GM21576 (cell line): ENCODE results near the gene DCST2.

Experiments used
- ATAC-seq: cut with Tn5 transposase; IDR thresholded peaks from one replicate; pipeline ENCODE4 v1.9.1; 2021; ENCODE audit warnings: mild to moderate bottlenecking, moderate library complexity; ENCODE audit not compliant: unreplicated experiment

Gene DCST2

DNA sequence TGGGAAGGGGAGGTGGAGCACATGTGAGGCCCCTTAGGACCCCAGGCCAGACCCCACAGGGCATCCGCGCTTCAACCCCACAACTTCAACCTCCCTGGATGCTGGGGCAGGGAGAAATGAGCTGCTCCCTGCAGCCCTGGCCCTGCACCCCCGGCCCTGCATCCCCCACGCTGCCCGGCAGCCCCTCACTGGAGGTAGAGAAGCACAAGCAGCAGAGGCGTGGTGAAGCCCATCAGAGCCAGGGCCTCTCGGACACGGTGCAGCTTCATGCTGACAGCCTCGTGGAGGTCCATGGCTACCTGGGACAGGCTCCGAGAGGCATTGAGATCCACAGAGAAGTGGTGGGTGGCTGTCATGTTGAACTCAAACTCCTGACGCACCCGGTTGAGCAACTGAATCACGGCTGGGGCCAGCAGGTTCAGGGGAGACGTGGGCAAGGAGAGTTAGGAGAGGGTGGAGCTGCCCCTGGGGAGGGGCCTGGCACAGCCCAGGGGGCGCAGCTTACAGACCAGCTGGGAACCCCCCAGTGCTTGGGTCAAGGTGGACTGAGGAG, 3.3 kb downstream of the DCST2 start:
- no peak for ATAC-seq

DNA sequence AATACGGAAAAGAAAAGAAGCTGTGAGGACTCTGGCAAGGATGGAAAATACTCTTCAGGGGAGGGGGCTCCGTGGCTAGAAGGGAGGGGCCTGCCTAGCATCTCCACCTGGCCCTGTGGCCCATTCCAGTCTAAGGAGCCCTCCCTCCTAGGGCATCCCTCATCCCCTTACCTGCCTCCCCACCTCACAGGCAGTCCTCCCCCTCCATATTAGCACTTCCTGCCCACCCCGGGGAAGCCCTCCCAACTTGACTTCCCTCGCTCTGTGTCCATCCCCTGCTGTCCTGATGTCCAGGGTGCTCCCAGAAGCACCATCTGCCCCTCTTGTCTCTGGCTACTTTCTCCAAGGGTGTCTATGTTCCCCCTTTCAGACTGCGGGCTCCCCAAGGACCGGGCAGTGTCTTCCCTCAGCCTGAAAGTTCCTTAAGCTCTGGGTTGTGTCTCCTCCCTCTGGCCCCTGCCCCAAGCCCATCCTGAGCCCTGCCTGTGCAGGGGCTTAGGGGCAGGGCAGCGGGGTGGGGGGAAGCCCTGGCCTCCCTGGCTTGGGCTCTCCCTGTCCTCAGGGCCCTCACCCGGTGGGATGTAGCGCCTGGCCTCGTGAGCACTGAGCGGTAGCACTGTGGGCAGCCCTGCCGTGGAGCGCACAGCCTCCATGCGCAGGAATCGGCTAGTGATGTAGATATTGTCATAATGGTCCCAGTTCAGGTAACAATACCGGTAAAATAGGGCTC, 3.9 kb downstream of the DCST2 start:
- ATAC-seq, result no peak

DNA sequence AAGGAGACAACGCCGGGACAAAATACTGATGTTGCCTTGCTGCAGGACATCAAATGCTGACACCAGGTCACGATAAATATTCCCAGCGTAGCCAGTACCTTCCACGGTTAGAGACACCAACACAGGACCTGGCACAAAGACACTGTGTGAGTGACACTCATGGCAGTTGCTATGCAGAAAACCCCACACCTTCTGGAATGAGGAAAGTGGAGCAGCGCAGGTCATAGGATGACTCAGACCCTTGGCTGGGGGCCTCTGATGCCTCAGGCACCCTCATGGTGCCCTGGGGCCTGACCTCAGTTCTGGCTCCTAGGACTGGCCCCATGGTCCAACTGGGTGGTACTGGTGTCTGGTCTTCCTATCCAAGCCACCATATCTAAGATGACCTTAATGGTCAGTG, 7.0 kb downstream of the DCST2 start:
- no peak for ATAC-seq

DNA sequence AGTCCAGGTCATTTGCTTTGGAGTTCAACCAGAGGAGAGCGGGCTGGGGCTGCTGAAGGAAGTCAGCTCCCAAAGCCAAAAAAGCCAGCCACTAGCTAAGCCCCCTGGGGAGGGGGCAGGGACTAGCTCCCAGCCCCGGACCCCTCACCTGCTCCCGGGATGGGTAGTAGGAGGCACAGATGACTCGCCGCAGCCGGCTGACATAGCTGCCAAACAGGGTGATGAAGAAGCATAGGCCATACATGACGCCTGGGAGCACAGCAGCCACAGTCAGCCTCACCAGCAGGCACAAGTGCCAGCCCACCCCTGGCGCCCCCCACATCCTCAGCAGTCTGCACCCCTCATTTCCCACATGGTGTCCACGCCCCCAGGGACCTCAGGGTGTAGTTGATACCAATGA, 7.4 kb downstream of the DCST2 start:
- ATAC-seq, result no peak

DNA sequence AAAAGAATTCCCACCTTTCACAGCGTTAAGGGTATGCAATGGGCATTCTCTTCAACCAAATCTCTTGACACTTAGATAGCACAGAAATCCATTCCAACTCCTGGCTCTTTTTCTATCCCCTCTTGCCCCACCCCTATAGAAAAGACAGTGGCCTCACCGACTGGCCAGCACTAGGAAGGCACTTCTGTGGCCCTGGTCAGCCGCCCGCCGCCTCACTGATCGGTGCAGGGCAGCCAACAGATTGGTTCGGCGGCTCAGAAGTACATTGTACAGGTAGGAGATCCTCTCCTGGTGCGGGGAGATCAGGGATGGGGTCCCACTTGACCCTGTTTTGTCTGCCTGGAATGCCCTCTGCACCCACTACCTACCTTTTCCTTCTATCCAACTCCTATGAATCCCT, 9.3 kb downstream of the DCST2 start:
- no peak for ATAC-seq

DNA sequence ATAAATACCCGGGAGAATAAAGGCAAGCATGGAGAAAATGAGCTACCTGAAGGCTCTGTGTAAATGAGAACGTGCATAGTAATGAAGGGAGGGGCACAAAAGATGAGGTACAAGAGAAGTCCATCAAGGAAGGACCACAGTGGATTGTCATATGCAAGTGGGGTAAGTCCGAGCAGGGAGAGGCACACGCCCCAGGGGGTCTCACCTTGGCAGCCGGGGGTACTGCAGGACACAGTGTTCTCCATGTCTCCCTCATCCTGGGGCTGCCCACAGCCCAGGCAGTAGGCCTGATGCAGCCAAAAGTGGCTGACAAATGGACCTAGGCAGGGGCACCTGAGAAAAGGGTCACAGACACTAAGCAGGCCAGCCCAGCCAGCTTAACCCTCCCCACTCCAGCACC, 10.0 kb downstream of the DCST2 start:
- no peak for ATAC-seq

DNA sequence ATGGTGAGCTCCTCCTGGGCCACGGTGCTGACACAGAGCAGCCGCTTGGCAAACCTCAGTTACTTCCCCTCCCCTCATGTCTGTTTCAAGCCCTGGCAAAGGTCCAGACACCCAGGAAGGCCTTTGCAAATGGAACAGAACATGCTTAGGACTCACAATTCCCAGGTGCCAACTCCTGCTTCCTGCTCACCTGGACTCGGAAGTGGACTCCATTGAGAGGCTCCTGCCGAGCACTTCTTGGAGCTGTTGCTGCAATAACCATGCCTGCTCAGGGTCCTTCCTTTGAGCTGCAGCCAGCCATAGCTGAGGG, 10.7 kb downstream of the DCST2 start:
- ATAC-seq, result no peak

DNA sequence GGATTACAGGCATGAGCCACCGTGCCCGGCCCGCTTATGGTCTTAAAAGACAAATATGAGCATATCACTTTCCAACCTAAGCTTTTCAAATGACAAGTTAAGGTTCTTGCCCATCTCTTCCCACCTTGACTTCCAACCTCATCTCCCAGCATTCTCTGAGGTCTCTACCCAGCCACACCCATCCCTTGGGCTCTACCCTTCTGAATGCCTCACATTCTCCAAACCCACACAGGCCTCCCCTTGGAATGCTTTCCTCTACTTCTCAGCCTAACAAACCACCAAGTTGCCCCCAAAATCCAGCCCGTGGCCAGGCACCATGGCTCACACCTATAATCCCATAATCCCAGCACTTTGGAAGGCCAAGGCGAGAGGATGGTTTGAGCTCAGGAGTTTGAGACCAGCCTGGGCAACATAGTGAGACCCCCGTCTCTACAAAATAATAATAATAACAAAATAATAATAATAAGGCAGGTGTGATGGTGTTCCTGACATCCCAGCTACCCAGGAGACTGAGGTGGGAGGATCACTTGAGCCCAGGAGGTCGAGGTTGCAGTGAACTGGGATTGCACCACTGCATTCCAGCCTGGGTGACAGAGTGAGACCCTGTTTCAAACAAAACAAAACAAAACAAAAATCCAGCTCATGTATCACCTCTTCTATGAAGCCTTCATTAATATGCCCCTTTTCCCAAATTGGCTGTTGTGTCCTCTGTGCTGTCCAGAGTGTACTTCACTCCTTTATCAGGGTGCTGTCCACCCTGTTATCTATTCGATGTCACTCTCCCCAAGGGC, 11.2 kb downstream of the DCST2 start:
- no peak for ATAC-seq

DNA sequence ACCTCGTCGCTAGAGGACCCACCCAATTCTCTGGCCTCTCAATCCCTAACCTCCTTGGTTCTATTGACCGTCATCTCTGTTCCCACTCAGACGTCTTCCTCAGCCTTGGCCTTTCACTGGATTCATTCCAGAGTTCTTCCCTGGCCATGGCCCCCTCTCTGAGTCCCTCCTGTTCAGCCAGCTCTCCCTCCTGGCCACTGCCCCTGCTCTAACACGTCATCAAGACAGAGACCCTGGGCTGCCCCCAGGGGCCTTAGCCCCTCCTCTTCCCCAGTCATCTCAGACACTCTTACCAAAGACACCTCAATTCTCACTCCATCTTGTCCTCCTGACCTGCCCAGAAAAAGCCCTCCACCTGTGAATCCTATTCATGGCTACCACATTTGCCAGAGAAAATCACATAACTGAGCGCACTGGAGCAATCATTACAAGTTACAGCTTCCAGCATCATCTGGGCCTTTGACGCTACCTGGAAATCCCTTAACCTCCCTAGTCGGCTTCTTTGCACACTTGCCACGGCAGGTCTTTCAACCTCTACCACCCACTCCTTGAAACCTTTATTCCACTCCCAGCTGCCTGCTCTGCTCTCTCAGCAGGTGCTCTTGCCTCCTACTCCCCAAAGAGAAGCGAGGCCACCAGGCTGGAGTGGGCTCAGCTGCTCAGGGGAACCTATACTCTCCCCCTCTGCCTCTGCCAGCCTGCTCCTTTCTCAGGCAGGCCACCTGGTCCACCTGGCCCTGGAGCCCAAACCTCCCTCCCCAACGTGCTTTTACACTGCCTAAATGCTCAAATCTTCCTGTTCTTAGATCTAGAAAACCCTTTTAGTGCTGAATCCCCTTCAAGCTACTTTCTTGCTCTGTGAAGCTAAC, 14.0 kb downstream of the DCST2 start:
- no peak for ATAC-seq

DNA sequence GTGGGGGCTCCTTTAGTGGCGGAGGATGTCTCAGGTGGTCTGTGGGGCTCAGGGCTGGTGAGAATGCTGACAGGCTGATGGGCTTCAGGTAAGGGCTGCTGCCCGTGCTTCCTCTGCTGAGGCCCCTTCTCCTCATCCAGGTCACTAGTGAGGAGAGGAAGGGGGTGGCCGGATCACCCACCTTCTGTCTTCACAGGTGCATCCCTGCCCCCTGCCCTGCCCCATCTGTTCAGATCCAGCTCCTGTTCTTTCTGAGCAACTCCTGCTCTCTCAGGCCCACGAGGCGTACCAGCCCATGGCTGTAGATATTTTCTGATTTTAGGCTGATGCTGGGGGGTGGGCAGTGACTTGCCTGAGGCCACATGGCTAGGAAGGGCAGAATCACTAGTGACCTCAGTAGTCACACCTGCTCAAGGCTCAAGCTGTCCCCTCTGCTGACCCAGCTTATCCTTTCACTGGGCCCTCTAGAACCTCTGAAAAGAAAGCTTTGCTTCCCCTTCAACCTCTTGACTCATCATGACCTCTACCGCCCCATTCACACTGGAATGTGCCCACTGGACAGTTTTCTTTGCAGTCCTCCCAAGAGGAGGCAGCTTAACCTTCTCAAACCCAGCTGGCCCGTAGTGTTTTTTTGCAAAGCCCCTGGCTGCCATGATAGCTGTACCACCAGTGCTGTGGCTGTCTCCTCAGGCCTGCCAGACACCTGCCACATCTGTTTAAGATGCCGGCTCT, 14.8 kb downstream of the DCST2 start:
- ATAC-seq, result no peak

DNA sequence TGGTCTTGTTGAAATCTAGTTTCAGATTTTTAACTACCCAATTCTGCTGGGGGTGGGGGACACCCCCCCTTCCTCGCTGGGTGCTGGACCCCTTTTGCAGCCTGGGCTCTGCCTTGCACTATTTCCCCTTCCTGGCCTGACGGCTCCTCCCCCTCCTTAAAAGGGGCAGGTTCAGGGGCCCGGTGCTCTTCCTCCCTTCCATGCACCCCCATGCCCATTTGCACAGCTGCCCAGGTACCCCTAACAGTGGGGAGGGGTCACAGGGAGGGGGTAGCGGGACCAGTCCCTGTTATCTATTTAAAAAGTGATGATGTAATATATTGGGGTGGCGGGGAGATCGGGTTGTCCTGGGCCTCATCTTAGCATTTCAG, 15.7 kb downstream of the DCST2 start:
- no peak for ATAC-seq

DNA sequence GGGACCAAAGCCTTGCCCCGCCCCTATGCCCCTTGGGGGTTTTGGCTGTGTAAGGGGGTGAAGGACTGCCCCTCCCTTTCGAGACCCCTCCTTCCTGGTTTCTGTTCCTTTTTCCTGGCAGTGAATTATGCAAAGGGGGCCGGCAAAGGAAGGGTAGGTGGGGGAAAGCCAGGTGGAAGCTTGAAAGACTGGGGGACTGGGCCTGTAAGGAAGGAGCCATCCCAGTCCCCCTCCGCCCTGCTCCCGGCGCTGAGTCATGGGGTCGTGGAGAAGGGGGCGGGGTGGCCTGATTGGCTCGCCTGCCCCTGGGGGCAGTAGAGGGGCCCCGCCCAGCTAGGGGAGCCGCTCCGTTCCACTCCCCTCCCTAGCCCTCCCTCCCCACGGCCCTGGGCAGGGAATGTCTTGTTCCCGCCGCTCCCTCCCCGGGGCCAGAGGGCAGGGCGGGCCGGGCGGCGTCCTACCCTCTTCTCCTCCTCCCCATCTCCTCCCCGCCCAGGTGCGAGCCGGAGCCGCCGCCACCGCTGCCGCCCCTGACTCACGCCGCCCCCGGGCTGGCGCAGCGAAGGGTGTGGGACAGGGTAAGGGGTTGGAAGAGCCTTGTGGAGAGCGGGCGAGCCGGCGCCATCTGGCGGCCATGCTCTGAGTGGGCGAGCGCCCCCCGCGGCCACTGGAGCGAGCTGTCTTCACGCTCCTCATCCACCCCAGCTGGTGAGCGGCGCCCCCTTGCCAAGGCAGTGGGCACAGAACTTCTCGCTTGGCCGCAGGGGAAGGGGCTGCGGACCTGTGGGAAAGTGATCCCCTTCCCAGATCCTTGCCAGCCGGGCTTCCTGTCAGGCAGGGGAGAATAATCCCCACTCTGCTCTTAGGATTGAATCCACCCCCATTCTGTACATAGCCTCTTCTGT, 16.3 kb downstream of the DCST2 start:
- ATAC-seq, result peak; percentile 52

DNA sequence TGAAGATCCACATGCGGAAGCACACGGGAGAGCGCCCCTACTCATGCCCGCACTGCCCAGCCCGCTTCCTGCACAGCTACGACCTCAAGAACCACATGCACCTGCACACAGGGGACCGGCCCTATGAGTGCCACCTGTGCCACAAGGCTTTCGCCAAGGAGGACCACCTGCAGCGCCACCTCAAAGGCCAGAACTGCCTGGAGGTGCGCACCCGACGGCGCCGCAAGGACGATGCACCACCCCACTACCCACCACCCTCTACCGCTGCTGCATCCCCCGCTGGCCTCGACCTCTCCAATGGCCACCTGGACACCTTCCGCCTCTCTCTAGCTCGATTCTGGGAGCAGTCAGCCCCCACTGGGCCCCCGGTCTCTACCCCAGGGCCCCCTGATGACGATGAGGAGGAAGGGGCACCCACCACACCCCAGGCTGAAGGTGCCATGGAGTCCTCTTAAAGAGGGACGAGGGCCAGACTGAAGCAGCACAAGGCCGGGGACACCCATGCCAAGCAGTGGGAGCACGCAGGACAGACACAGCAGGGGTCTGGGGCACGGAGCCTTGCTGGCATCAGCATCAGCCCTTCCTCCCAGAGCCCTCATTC, 17.2 kb downstream of the DCST2 start:
- no peak for ATAC-seq

DNA sequence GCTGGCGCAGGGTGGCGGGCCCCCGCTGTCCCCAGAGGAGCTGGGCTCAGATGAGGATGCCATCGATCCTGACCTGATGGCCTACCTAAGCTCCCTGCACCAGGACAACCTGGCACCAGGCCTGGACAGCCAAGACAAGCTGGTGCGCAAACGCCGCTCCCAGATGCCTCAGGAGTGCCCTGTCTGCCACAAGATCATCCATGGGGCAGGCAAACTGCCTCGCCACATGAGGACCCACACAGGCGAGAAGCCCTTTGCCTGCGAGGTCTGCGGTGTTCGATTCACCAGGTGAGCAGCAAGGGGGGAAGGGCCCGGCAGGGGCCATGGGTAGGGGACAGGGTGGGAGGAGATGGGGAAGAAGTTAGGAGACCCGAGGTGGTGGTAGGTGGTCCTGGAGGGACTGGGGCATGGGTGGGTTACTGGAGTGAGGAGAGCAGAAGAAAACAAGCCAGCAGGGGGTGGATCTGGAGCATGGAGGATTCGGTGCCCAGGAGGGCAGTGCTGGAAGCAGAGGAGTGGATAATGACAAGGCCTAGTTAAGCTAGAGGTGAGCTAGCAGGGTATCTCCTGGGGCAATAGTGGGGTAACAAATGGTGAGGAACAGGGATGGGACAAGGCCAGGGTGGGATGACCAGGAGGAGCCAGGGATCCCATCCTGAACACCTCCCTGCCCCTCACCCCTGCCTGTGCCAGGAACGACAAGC, 17.9 kb downstream of the DCST2 start:
- no peak for ATAC-seq

DNA sequence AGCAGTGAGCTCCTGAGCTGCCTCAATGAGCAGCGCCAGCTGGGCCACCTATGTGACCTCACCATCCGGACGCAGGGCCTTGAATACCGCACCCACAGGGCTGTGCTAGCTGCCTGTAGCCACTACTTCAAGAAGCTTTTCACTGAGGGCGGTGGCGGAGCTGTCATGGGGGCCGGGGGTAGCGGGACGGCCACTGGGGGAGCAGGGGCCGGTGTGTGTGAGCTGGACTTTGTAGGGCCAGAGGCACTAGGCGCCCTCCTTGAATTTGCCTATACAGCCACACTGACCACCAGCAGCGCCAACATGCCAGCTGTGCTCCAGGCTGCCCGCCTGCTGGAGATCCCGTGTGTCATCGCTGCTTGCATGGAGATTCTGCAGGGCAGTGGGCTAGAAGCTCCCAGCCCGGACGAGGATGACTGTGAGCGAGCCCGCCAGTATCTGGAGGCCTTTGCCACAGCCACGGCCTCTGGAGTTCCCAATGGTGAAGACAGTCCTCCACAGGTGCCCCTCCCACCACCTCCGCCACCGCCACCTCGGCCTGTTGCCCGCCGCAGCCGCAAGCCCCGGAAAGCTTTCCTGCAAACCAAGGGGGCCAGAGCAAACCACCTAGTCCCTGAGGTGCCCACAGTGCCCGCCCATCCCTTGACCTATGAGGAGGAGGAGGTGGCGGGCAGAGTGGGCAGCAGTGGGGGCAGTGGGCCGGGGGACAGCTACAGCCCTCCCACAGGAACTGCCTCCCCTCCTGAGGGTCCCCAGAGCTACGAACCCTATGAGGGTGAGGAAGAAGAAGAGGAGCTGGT, 18.7 kb downstream of the DCST2 start:
- no peak for ATAC-seq

DNA sequence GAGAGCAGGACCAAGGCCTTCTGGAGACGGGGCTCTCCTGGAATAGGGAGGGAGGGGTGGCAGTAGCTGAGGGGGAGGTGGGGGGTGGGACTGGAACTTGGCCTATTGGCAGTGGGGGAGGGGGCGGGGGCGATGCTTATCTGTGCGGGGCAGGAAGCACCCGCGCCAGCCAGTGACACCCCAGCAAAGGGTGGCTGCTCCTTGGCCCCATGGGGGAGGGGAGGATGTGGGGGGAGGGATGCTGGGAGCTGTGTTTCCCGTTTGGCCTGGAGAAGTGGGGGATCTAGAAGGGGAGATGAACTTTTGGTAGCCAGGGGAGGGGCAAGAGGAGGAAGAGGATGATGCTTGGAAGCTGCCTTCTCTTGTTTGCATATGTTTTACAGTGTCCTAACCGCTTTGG, 19.9 kb downstream of the DCST2 start:
- ATAC-seq, result no peak

DNA sequence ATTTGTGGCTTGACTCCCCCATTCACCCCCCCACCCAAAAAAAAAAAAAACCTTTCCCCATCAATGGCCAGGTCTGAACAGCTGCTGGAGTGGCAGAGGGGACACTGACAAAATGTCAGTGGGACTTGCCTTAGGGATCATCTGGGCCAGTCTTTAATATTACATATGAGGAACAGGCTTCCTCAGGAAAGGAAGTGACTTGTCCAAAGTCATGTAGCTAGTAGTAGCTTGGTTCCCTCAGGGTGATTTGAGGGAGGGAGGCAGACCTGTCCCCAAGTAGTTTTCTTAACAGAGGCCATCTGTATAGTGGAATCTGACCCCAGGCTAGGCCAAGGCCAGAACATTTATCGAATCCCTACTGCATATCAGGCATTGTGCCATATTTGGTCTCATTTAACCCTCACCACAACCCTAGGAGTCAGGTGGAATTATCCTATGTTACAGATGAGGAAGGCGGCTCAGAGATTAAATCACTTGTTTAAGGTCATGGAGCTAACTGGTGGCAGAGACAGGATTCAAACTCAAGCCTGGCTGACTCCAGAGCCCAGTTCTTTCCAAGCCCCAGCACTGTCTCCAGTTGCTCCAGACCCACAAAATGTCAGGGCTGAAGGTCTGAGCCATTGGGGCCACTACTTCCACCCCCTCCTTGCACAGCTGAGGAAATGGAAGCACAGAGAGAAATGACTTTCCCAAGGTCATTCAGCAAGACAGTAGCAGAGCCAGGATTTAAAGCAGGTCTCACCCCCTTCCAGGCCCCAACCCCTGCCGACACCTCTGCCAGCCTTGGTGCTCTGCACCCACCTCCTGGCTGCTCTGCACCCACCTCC, 20.6 kb downstream of the DCST2 start:
- ATAC-seq, result no peak
